Adrenal gland (tissue), 5 donors: ENCODE data around the gene CDC7.

Source experiments
- POLR2A ChIP-seq, 2 donors: fragments of 450-650 bp; IDR thresholded peaks; one replicate each; pipeline ENCODE4 v1.6.1; 2017; ENCODE audit warnings: antibody characterized with exemption in 2 of 2, mild to moderate bottlenecking in 2 of 2, moderate library complexity in 1 of 2
- TF ChIP-seq, protein P1 (sequence below), 6 experiments: fragments of 450-650 bp in 4 of 6; fragments of 200-600 bp in 2 of 6; sonication (generic) in 1 of 6; IDR thresholded peaks; 1 replicate in 5 of 6; 2 replicates in 1 of 6; pipeline versions ENCODE4 v1.5.1 to v1.8.0; 2016 to 2021; ENCODE audit warnings: antibody characterized with exemption in 6 of 6, mild to moderate bottlenecking in 2 of 6, moderate library complexity in 1 of 6
- donor health status: DM: no; HTN: no; CAD: no.

DNA sequence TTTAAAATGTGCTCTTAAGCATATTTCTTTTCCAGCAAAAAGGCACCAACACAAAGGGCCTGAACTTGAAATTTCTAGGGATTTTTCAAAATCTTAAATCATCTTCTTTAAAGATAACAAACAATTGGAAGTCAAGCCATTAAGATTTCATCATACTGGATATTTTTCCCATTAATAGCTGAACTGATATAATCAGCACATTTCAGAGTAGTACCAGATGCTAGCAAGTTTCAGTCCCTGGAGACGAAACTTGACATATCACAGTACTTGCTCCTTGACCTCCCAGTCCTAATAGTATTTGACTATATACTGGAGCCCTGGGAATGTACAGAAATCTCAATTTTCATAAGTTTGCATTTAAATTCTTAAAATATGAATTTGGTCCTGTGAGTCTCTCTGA is 10.2 kb upstream of the CDC7 start:
- TF ChIP-seq POLR2A (IDR thresholded peaks at IDR 0.05): no peak
- TF ChIP-seq, protein P1, sequence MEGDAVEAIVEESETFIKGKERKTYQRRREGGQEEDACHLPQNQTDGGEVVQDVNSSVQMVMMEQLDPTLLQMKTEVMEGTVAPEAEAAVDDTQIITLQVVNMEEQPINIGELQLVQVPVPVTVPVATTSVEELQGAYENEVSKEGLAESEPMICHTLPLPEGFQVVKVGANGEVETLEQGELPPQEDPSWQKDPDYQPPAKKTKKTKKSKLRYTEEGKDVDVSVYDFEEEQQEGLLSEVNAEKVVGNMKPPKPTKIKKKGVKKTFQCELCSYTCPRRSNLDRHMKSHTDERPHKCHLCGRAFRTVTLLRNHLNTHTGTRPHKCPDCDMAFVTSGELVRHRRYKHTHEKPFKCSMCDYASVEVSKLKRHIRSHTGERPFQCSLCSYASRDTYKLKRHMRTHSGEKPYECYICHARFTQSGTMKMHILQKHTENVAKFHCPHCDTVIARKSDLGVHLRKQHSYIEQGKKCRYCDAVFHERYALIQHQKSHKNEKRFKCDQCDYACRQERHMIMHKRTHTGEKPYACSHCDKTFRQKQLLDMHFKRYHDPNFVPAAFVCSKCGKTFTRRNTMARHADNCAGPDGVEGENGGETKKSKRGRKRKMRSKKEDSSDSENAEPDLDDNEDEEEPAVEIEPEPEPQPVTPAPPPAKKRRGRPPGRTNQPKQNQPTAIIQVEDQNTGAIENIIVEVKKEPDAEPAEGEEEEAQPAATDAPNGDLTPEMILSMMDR (IDR thresholded peaks at IDR 0.05): no peak
